Left hindlimb (tissue), 1 donor: Measurements from ENCODE around the gene CCSER1.
"Not testable (repeated sequence)": the region's sequence is repeated elsewhere in the genome, so short reads cannot be mapped to it uniquely, and the experiment has no call there.

Experiments
- DNase-seq: peaks from one replicate; pipeline ENCODE4 v3.0.0-alpha.2; 2018

CCSER1 gene

DNA sequence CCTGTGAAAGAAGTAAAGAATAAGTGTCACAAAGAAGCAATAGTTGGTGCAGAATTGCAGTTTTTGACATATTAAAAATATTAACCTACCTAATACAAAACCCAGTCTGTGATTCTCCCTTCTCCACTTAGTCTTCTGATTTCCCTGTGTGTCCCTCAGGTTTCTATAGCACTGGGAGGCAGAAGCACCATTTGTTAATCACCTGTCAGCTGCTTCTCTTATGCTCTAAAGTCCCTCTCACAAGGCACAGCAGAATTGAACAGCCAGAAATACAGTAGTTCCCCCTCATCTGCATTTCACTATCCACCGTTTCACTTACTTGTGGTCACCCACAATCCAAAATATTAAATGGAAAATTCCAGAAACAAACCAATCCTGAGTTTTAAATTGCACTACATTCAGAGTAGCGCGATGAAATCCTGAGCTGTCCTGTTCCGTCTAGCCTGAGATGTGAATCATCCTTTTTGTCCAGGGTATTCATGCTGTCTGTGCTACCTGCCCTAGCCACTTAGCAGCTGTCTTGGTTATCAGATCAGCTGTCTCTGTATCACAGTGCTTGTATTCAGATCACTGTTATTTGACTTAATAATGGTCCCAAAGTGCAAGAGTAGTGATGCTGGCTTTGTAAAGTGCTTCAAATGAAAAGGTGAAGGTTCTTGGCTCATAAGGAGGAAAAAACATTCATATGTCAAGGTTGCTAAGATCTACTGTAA, 1192.5 kb downstream of the CCSER1 start:
- DNase-seq = no peak

DNA sequence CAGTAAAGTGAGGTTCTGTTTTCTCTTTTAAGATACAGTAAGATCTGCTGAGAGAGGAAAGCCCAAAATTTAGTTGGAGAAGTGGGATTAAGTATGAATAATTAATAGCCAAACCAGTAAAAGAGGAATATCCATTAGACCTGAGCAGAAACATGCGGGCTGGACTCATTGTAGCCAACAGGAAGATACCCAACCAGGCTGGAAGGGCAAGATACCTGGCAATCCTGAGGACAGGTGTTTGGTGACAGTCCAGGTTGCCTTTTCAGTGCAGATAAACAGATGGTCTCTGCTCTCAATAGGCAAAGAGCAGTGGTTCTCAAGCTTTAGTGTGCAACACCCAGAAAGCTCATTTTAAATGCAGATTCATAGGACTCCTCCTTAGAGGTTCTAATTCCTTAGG, 1195.8 kb downstream of the CCSER1 start:
- DNase-seq = no peak

DNA sequence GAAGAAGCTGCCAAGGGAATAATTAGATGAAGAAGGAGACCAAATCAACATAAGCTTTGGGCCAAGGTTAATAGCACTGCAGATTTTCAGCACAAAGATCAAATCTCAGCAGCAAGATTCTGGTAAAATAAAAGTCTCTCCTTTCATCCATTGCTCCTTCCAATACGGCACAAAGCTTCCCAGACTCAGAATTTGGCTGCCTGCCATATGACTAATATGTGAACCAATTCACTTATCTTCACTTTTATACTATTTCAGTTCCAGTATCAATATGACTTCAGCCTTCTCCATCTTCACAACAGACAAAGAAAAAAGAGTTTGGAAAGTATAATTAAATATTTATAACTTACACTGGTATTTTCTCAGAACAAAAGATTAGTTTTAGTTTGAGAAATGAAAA, 1198.3 kb downstream of the CCSER1 start:
- no peak for DNase-seq

DNA sequence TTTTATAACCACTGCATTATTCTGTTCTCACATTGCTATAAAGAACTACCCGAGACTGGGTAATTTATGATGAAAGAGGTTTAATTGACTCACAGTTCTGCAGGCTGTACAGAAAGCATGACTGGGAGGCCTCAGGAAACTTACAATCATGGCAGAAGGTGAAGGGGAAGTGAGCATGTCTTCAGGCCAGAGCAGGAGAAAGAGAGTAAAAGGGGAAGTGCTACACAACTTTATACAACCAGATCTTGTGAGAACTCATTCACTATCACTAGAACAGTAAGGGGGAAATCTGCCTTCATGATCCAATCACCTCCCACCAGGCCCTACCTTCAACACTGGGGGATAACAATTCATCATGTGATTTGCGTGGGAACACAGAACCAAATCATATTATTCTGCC, 1199.0 kb downstream of the CCSER1 start:
- DNase-seq = not testable (repeated sequence)

DNA sequence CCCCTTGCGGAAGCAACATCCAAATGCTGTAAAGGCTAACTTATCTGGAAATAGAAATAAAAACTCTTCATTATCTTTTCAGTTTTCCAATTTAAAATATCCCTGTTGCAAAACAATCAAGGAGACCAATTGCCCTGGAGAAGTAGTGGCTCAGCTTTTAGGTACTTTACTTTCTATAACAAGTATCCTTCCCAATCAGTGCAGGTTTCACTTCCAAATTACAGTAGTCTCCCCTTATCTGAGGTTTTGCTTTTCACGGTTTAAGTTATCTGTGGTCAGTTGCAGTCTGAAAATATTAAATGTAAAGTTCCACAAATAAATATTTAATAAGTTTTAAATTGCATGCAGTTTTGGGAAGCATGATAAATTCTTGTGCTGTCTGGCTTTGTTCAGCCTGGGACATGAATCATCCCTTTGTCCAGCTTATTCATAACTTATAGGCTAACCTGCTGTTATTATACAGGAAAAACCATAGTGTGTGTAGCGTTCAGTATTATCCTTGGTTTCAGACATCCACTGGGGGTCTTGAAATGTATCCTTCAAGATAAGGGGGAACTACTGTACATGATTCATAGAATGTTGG, 1203.5 kb downstream of the CCSER1 start:
- DNase-seq = no peak

DNA sequence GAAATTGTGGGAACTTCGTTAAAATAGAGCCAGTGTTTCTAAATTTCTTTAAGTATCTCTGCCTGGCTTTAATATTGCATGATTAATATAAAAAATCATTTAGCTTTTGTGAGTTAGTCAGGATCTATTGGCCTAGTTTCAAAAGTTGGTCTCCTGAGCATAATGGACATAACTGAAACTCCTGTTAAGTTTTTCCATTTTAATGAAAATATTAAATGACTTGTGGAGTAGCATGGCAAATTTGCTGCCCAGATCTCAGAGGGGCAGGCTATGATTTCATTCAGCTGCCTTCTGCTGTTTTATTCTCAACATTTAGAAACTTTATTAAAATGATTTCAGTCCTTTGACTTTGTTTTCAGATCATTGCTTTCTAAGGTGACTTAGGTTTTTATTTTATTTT, 1213.6 kb downstream of the CCSER1 start:
- DNase-seq = no peak

GRCh38 chr4:91345632-91346031, 1218.4 kb downstream of the CCSER1 start:
- DNase-seq = no peak

- not testable (repeated sequence) for DNase-seq
Measured at GRCh38 chr4:91356496-91356895, 1229.3 kb downstream of the CCSER1 start.

DNA sequence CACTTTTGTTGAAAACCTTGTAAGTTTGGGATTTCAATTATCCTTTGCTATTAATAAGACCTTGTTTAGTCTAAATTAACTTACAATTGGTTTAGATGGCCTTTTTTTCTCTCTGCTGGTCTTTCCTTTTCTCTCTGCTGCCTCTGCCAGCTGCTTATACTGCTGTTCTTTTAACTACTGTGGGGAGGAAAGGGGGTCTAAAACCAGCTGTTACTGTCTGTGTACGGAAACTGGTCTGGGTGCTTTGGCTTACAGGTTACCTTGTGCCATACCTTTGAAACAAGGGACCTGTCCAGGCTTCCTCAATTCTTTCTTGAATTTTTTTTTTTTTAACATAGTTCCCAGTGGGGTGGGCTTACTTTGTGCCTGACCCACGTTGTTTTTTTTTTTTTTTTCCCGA, 1230.8 kb downstream of the CCSER1 start:
- DNase-seq = not testable (repeated sequence)

DNA sequence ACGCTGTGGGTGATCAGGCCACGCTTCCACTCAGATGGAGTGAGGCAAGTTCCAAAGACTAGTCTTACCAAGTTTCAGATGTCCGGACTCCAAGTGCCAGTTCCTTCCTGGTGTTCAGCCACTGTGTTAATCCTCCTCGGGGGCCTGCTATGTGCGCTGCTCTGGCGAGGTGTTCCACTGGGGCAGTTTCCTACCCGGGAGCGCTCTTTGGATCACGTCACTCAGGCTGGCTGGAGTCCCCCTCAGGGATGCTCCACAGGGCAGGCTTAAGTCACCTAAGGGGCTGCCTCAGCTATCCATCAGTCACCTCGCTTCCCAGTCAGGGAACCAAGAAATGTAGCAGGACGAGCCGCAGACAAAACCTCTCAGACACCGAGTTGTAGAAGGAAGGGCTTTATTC, 1231.4 kb downstream of the CCSER1 start:
- not testable (repeated sequence) for DNase-seq

DNA sequence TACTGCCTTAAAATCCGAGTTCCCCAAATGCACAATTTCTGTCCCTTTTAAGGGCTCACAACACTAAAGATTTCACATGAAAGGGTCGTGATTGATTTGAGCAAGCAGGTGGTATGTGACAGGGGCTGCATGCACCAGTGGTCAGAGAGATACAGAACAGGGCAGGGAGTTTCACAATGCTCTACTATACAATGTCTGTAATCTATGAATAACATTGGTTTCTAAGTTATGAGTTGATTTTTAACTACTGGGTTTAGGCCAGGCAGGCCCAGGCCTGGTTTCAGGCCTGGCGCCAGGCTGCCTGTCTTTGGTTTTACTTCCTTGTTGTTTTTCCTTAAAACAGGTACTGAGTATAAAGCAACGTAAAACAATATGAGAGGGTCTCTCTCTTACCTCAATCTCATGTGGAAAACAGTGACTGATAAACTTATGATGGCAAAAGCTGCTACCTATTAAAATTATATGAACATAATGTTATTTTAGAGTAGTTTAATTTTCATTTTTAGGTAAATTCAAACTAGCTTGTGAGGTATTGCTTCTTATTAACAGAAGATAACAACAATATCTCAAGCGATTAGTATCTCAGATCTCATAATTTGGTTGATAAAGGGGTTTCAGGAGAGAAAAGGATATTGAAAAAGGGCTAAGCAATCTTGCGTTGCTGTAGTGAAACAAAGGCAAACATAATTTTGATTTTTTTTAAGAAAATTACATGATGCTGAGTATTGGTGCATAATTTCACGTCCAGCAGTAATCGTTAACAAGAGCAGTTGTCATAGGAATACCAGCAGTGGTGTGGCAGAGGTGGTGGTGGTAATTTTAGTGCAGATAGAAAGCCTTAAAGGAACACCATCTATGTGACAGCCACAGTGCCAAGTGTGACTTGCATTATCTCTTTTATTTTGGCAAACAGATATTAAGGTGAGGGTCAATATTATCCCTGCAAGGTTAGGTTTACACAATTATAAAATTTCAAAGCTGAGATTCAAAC, 1232.1 kb downstream of the CCSER1 start:
- DNase-seq = no peak

GRCh38 chr4:91362125-91362524, 1234.9 kb downstream of the CCSER1 start:
- DNase-seq = no peak

GRCh38 chr4:91366554-91366953, 1239.4 kb downstream of the CCSER1 start:
- DNase-seq = no peak

GRCh38 chr4:91369116-91369515, 1241.9 kb downstream of the CCSER1 start:
- DNase-seq = no peak

DNA sequence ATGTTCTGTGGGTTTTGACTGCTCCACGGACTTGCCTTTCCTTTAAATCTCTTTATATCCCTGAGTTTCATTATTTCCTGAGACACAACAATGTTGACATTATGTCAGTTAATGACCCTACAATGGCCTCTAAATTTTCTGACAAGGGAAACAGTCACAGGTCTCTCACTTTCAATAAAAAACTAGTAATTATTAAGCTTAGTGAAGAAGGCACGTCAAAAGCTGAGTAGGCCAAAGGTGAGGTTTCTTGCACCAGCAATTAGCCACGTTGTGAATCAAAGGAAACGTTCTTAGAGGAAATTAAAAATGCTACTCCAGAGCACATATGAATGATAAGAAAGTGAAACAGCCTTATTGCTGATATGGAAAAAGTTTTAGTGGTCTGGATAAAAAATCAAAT, 1246.4 kb downstream of the CCSER1 start:
- no peak for DNase-seq

- DNase-seq = not testable (repeated sequence)
Measured at GRCh38 chr4:91405431-91405830, 1278.2 kb downstream of the CCSER1 start.

- no peak for DNase-seq
Measured at GRCh38 chr4:91422011-91422410, 1294.8 kb downstream of the CCSER1 start.

GRCh38 chr4:91426725-91427124, 1299.5 kb downstream of the CCSER1 start:
- no peak for DNase-seq

- no peak for DNase-seq
Measured at GRCh38 chr4:91427171-91427570, 1300.0 kb downstream of the CCSER1 start.

DNA sequence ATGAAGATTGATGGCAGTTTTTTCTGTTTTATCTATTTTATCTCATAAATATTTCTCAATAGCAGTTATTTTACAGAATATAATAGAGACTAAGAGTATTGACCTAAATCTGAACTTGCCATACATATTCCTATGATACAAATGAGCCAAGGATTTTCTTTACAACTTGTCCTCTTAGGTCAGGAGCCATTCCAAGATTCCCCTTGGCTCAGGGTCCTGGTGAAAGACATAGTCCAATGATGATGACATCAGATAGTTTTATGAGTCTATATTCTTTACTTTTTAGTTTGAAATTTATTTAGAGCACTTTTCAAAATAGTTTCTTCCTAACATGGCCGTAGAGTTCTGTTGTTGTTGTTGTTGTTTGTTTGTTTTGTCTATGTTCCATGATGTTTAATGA, 1307.4 kb downstream of the CCSER1 start:
- no peak for DNase-seq

GRCh38 chr4:91436556-91436955, 1309.4 kb downstream of the CCSER1 start:
- DNase-seq = no peak

DNA sequence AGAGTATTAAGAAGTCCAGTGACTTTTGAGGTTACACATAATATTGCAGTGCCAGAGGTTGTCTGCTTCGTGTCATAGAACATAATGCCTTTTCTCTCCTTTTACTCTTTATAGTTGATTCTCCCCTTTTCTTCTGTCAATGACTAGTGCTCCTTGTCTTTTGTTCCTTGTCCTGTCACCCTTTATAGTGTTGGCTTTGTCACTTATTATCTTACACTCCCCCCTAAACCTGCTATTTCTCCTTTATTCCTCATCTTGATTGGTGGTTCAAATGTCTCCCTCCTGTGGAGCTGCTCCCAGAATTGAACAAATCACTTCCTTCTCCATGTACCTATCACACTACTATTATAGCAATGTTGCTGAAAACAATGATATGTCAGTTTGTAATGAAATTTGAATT, 1320.0 kb downstream of the CCSER1 start:
- DNase-seq = no peak

DNA sequence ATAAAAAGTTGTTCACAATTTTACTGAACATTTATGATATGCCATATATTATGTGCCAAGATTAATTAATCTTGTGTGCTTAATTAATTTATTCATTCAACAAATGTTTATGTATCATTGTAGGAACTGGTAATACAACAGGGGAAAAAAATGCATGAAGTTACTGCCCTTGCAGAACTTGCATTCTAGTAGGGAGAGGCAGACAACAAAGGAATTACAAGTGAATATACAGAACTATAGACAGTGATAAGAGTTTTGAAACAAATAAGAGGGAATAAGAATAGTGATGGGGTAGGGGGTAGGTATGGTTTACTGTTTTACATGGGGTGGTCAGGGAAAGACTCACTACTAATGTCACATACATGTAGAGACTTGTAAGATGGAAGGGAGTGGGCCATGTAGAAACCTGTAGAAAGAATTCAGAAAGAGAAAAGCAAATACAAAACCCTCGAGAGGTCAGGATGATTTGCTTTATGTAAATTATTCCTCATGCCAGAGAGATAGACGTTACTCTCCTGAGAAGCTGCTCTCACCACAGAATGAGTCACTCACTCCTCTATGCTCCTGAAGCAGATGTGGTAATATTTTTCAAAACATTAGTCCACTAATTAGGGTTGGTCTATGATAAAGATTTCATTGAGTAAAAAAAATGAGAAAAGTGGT, 1321.6 kb downstream of the CCSER1 start:
- DNase-seq = no peak
